ENCODE data around the gene ST3GAL4. TPM values are rescaled to one million over a fixed set of nuclear protein-coding genes. Genes with fewer than 3 reads are reported as not detected.

The ST3GAL4 gene
- total RNA-seq, 6 experiments from 2014 or later = 25.9 to 34.6 (median 30.0) TPM

- DNase-seq = no peak
- Mint-ChIP-seq H3K4me1 (ENCODE audit: low read depth) (peaks cover 73% of the 10 kb centered on the region), H3K4me3 (peak overlapping the region; percentile 91), H3K9me3 (no peaks in the 10 kb centered on the region), H3K27ac (peak overlapping the region; percentile 97), H3K36me3 (ENCODE audit: low read depth) (peaks cover 26% of the 10 kb centered on the region), H3K27me3 (ENCODE audit: insufficient read depth) (peaks cover 2% of the 10 kb centered on the region; the same call in 1 of the 2 replicates)
- no peak for TF ChIP-seq CTCF (IDR thresholded peaks at IDR 0.05)
These were observed 709 bp upstream of the ST3GAL4 start for GRCh38 chr11:126354631-126355323.

GRCh38 chr11:126355926-126356897, 726 bp downstream of the ST3GAL4 start:
- Mint-ChIP-seq H3K27ac (peak overlapping the region; percentile 80), H3K27me3 (ENCODE audit: insufficient read depth) (peaks cover 2% of the 10 kb centered on the region; the same call in 1 of the 2 replicates), H3K4me3 (peak overlapping the region; percentile 88), H3K4me1 (ENCODE audit: low read depth) (peaks cover 78% of the 10 kb centered on the region), H3K9me3 (no peaks in the 10 kb centered on the region), H3K36me3 (ENCODE audit: low read depth) (peaks cover 17% of the 10 kb centered on the region; the same call in 1 of the 2 replicates)
- TF ChIP-seq CTCF (IDR thresholded peaks at IDR 0.05) = peak; percentile 24; the same call in 1 of the 2 replicates
- DNase-seq = peak; percentile 55

GRCh38 chr11:126357055-126357962, 1.8 kb downstream of the ST3GAL4 start:
- TF ChIP-seq CTCF (IDR thresholded peaks at IDR 0.05) = no peak
- Mint-ChIP-seq H3K9me3 (no peaks in the 10 kb centered on the region), H3K4me3 (peak overlapping the region; percentile 88), H3K4me1 (ENCODE audit: low read depth) (peaks cover 76% of the 10 kb centered on the region), H3K27me3 (ENCODE audit: insufficient read depth) (peaks cover 2% of the 10 kb centered on the region; the same call in 1 of the 2 replicates), H3K27ac (peak overlapping the region; percentile 80), H3K36me3 (ENCODE audit: low read depth) (peaks cover 15% of the 10 kb centered on the region; the same call in 1 of the 2 replicates)
- DNase-seq = no peak

GRCh38 chr11:126357969-126358762, 2.7 kb downstream of the ST3GAL4 start:
- Mint-ChIP-seq H3K36me3 (ENCODE audit: low read depth) (peaks cover 9% of the 10 kb centered on the region; the same call in 1 of the 2 replicates), H3K27me3 (ENCODE audit: insufficient read depth) (peaks cover 2% of the 10 kb centered on the region; the same call in 1 of the 2 replicates), H3K9me3 (no peaks in the 10 kb centered on the region), H3K4me1 (ENCODE audit: low read depth) (peaks cover 70% of the 10 kb centered on the region), H3K4me3 (peak overlapping the region; percentile 88; the same call in 1 of the 2 replicates), H3K27ac (peak overlapping the region; percentile 80)
- no peak for TF ChIP-seq CTCF (IDR thresholded peaks at IDR 0.05)
- no peak for DNase-seq

All from HFFc6 (cell line).